HG03135 (cell line): Measurements from ENCODE around the gene RSPH1.

Experiments
- ATAC-seq: cut with Tn5 transposase; IDR thresholded peaks from one replicate; pipeline ENCODE4 v1.9.1; 2021; ENCODE audit warnings: mild to moderate bottlenecking, moderate library complexity; ENCODE audit not compliant: unreplicated experiment

Gene RSPH1

DNA sequence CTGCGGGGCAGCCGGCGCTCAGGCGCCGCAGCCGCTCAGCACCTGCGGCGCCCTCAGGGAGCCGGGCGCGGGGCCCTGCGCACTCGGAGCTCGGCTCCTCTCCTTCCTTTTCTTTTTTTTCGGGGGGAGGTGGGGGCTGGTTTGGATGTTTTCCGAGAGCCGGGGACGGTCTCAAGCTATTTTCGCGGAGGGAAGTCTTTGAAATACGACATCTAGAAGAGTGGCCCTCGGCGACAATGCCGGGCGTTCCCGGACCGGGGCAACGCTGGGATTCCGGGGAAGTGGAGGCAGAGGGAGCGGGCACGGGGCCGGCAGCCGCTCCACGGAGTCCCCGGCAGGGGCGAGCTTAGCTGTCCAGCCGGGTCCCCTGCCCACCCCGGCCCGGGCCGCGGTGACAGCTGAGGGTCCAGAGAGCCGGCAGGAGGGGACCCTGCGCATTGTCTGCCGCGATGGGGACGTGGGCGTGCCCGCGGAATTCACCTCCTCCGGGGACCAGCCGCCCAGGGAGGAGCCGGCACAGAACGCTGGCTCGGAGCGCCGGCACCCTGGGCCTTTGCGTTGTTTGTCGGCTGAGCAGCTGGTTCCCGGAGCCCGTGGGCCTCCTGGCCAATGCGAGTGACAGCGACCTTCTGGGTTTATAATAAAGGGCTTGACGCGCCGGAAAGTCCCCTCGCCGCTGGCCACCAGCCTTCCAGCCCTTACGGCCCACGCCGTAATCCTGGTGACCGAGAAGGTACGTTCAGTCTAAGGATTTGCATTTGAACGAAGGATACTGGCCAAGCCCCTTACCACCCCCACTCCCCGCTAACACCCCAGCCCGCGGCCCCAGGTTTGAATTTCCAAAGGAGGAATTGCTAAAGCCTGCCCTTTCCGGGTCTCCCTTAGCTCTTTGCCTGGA, 18.2 kb upstream of the RSPH1 start:
- ATAC-seq, result no peak

- ATAC-seq, result peak; percentile 48
These were observed 17.3 kb upstream of the RSPH1 start, which contains the start of gene SLC37A1 for GRCh38 chr21:42513151-42513984. Gene SLC37A1 (plus strand): TSS chr21:42513852. CDS start chr21:42518455, 4,603 bp downstream.

- ATAC-seq, result no peak
These were observed 16.5 kb upstream of the RSPH1 start for GRCh38 chr21:42512346-42513034.

- no peak for ATAC-seq
These were observed 13.2 kb upstream of the RSPH1 start for GRCh38 chr21:42509244-42509643.

DNA sequence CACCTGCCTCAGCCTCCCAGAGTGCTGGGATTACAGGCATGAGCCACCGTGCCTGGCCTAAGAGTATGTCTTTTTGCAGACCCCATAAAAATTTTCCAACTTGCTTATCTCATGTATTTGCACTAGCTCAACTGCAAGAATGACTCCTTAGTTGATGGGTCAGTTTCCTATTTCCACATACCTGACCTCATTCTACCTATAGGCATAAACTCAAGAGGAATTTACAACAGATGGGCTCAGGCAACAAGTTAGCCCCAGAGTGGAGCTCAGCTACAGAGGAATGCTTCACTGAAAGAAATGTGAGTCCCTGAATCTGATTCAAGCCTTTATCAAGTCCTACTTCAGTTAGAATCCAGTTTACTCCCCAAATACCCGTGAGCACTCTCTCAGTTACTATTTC, 12.3 kb upstream of the RSPH1 start:
- no peak for ATAC-seq

GRCh38 chr21:42507418-42507817, 11.4 kb upstream of the RSPH1 start:
- no peak for ATAC-seq

- ATAC-seq, result peak; percentile 75
These were observed 9.2 kb upstream of the RSPH1 start for GRCh38 chr21:42505090-42505726.

DNA sequence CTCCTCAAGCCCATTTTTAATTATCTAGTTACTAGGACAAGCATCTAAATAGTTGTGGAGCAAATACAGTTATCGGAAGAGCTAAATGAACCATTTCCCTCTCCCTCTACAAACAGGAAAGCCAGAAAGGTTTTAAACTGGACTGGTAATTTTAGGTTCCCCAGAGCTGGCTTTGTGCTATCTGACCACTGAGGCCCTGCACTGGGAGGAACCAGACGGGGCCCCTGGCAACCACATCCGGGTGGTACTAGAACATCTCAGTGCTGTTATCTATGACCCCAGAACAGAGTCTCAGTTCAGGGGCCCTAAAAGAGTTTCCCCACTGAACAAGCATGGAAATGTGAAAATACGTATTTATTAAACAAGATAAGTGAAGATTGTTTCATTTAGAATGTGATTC, 7.7 kb upstream of the RSPH1 start:
- no peak for ATAC-seq

- no peak for ATAC-seq
These were observed 4.7 kb upstream of the RSPH1 start for GRCh38 chr21:42500736-42501135.

DNA sequence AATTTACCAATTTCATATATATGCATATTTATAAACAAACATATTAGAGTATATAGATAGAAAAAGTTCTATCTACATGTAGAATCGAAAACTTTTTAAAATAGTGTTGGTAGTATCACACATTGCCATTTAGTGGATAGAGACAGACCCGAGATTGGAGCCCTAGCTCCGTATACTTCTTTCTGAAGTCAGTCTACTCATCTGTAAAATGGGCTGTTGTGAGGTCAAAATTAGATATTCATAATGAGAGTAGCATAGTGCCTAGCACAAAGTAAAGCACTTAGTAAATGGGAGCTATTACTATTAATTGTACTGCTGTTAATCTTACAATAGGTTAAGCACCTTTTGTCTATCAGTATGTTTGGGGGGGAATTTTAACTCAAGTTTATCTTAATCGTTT, 4.2 kb upstream of the RSPH1 start:
- ATAC-seq, result no peak

DNA sequence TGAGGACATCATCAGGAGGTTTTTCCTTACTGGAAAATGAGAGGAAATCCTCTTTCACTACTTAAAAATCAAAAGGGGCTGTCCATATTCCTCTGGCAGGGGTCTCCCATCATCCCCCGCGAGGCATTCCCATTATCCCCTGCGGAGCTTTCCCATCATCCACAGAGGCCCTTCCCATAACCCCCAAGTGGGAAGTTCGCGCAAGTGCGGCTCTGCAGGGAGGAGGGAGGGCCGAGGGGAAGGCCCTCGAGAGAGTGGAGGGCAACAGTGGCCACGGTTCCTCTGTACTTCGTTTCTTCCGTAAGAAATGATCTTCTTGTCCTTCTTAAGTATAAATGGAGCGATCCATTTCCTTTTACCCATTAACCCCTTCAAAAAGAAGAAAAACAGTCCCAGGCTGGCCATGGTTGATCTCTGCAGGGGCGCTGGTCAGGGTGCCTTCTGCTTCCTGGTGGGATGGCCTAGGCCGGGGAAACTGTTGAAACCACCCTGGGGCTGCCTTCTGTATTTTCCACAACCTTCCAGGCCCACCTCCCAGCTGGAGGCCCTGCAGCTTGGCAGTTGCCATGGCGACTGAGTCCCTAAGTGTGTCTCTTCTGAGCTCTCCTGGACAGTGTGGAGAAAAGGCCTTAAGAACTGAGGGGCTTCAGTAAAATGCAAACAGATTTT, 3.6 kb upstream of the RSPH1 start:
- ATAC-seq, result no peak

GRCh38 chr21:42498012-42498411, 2.0 kb upstream of the RSPH1 start:
- ATAC-seq, result no peak

DNA sequence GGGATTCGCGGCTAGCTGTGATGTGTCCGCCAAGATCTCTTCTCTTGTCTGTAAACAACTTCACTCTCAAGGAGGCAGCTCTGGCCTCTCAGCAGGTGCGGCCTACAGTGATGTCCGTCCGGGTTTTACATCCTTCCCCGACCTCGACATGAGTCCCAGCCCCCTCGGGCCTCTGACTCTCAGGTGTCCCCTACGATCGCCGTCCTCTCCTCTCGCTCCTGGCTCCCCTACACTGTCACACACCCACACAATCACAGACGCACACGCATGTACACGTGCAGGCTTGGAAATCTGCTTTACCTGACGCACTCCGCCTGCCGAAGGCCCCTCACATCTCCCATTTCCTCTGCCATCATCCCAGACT, 797 bp upstream of the RSPH1 start:
- no peak for ATAC-seq

DNA sequence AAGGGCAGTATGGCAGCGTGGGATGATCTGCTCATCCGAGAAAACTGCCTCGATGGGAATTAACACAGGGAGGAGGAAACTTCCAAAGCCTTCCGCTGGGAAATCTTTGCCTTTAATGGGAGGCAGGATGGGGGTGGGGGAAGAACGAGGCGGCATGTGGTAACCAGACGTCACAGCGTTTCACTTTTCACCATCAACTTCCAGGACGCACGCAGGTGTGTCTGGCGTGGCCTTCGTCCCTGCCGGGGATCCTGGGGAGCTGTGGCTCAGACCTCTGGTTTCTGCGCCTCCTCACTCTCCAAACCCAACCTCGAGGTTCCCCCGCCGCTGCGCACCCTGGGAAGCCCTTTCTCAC, 282 bp downstream of the RSPH1 start:
- ATAC-seq, result peak; percentile 9

DNA sequence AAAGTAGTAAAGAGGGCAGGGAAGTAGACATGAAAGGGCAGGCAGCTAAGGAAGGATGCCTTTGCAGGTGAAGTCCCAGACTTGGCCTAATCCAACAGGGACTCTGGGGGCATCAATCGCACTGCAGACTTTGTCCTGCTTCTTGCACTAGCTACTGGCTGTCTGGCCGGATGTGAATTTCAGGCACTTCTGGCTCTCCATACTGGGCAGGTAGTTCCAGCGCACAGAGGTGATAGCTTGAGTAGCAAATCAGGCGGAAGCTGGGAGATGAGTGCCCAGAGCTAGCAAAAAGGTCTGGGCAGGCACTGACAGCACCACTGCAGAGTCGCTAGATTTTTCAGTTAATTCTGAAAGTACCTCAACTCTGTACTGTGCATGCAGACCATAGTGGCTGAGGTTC, 997 bp downstream of the RSPH1 start:
- ATAC-seq, result no peak

- ATAC-seq, result no peak
These were observed 2.6 kb downstream of the RSPH1 start for GRCh38 chr21:42493109-42494060.

DNA sequence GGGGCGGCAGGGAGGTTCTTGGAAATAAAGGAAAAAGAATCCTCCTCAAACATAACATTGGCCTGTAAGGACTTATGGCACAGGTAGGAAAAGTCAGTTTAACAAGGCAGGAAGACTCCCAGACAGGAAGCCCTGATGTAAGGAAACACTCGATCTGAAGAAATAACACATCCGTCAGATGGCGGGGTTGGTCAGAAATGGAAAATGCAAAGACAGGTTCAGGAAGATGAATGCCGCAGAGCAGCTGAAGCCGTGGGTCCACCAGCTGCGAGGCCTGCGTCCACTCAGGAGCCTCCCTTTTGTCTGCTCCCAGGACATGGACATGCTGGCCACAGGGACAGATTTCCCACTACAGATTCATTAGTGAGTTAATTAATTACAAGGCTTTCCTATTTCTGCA, 3.8 kb downstream of the RSPH1 start:
- ATAC-seq, result no peak

DNA sequence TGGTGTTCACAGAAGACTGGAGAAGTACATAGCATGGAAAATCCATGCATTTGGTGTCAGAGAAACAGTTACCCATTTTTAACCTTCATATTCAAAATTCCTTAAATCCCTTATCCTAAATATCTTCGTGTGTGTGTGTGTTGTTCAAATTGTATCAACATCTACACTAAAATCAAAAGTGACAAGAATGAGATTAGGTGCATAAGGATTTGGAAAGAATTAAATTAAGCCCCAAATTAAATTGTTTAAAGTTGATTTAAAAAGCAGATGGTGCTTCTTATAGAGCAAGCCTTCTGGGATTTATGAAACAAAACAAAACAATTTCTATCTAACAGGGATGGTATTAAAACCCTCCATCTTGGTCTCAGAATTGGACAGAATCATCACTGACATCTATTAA, 4.7 kb downstream of the RSPH1 start:
- ATAC-seq, result no peak

GRCh38 chr21:42490720-42491119, 5.3 kb downstream of the RSPH1 start:
- no peak for ATAC-seq
